ES-I3 (cell line): ENCODE data around the gene SESN1.

ENCODE experiments used
- H3K36me3 ChIP-seq: 2 replicates; pipeline ENCODE4 v1.6.1; 2013; ENCODE audit warnings: mild to moderate bottlenecking, low read length, control low read depth, moderate library complexity; ENCODE audit not compliant: insufficient read depth
- H3K4me1 ChIP-seq: 2 replicates; pipeline ENCODE4 v1.6.1; 2013; ENCODE audit warnings: mild to moderate bottlenecking, control low read depth, low read length; ENCODE audit not compliant: insufficient read depth
- H3K9ac ChIP-seq: 2 replicates; pipeline ENCODE4 v1.6.1; 2013; ENCODE audit warnings: low read depth, mild to moderate bottlenecking, low read length, moderate library complexity
- H3K9me3 ChIP-seq: 2 replicates; pipeline ENCODE4 v1.6.1; 2013; ENCODE audit warnings: mild to moderate bottlenecking, low read length, moderate library complexity; ENCODE audit not compliant: control insufficient read depth, insufficient read depth

The SESN1 gene

DNA sequence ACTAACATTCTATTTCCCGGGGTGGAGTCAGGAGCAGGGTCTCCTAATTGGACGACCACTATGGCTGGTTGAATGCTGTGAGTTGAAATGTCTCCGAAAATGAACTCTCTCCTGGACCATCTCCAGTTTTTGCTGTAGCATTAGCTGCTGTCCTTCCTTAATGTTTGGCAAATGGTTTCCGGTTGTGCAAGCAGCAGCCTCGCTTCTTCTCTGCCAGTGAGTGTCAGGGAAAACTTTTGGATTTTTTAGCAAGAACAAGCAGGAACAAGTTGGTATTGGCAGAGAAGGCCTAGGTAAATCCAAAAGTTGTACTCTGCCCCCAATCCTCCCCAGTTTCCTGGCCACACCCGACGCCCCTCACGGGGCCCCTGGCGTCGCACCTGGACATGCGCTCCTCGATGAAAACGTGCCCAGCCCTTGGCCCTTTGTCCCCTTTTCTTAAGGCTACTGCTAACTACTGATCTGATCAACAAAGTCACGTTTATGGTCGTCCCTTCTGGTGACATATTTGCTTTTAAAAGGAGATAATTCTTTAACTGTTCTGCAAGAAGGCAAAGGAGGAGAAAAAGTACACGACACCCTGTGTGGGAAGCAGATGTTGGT is 143.2 kb downstream of the SESN1 start:
- Histone ChIP-seq H3K4me1 (no peaks in the 10 kb centered on the region), H3K36me3 (no peaks in the 10 kb centered on the region)

DNA sequence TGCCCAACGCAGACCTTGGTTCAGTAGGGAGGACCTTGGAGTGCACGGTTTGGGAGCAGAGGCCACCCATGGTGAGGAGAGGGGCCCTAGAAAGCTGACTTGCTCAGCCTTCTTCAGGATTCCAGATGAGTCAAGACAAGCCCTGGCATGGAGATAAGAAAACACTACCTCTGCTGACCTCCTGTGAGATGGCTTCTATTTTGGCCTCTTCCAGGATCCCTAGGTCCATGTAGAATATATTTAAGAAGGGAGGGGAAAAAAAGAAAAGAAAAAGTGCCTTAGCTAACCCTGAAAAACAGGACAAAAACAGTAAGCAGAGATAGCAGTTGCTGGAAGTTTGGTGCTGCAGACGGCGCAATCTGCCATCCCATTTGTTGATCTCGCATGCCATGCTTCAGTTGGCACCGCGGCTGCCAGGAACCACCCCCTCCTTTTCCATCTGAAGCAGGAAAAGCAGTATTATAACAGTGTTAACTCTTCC is 146.4 kb downstream of the SESN1 start:
- Histone ChIP-seq H3K9me3 (no peaks in the 10 kb centered on the region), H3K36me3 (no peaks in the 10 kb centered on the region), H3K4me1 (peaks cover 13% of the 10 kb centered on the region; the same call in 1 of the 2 replicates), H3K9ac (no peak overlapping the region)

More for the DNA sequence above, 143.2 kb downstream of the SESN1 start:
- Histone ChIP-seq H3K9ac (no peak overlapping the region), H3K9me3 (no peaks in the 10 kb centered on the region)

DNA sequence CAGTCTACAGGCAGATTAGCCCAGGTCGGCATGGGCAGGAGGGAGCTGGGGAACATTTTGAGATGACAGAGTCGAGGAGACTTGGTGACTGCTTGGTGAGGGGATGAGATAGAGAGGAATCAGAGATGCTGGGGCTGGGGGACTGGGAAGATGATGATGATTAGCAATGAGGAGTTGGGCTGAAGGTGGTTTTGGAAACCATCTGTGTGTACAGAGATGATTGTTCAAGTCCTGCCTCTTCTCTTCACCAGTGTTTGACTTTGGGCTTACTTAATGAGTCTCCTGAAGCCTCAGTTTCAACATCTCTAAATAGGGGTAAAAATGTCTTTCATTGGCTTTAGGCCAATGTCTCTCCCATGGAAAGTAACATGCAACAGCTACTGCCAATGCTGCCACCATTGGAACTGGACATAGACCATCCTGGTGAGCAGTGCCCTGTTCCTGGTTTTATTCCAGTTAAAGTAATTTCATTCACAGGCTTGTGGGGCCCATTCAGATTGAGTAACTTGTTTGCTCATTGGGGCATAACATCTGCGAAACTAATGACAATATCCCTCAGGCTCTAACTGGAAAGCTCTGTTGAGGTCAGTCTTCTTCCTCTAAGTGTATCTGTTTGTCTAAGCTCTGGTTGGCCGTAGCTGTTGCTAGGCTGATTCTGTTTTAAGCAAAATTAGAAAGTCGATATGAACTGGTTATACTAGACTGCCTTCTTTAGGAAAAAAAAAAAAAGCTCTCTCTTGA is 147.4 kb downstream of the SESN1 start:
- Histone ChIP-seq H3K9ac (no peak overlapping the region), H3K9me3 (no peaks in the 10 kb centered on the region), H3K36me3 (no peaks in the 10 kb centered on the region), H3K4me1 (peaks cover 13% of the 10 kb centered on the region; the same call in 1 of the 2 replicates)

DNA sequence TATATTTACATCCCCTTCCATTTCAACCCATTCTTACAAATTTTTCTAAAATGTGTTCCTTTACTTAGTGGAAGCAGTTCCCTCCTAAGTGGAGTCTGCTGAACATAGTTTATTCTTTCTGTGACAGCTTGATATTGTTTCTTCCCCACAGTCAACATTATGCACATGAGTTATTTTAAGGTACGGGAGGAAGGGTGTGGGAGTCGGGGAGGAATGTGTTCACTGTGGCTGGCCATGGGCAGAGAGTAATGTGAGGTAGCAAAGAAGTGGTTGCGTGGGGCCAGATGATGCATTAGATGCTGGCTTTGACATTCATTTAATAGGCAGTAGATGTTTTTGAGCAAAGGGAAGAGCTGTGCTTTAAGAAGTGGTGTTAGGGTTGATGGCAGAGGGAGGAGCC is 148.0 kb downstream of the SESN1 start:
- no peak overlapping the region for H3K9ac ChIP-seq
- peaks cover 13% of the 10 kb centered on the region; the same call in 1 of the 2 replicates for H3K4me1 ChIP-seq
- H3K36me3 ChIP-seq = no peaks in the 10 kb centered on the region

DNA sequence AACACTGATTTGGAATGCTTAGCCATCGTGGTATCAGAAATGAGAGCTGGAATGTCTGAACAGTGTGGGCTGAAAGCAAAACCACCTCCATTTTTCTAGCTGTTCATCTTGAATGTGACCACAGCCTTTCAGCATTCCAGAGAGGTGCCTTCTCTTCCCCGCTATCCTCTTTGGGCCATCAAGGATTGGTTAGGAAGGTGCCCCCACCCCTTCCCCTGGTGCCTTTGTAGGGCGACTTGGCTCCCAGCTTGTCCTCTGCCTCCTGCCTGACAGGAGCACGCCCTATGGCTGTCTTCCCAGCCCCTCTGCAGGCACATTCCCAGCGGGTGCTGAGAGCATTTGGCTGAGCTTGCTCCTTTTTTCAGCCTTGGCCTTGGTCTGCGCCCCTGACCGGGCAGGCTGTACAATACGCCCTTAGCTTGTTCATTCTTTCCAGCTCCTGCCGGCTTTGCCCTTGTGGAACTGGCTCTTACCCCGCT is 148.9 kb downstream of the SESN1 start:
- no peaks in the 10 kb centered on the region for H3K36me3 ChIP-seq
- H3K9ac ChIP-seq = no peak overlapping the region
- H3K9me3 ChIP-seq = no peaks in the 10 kb centered on the region
- peaks cover 13% of the 10 kb centered on the region; the same call in 1 of the 2 replicates for H3K4me1 ChIP-seq

More for the DNA sequence above, 148.0 kb downstream of the SESN1 start:
- no peaks in the 10 kb centered on the region for H3K9me3 ChIP-seq

DNA sequence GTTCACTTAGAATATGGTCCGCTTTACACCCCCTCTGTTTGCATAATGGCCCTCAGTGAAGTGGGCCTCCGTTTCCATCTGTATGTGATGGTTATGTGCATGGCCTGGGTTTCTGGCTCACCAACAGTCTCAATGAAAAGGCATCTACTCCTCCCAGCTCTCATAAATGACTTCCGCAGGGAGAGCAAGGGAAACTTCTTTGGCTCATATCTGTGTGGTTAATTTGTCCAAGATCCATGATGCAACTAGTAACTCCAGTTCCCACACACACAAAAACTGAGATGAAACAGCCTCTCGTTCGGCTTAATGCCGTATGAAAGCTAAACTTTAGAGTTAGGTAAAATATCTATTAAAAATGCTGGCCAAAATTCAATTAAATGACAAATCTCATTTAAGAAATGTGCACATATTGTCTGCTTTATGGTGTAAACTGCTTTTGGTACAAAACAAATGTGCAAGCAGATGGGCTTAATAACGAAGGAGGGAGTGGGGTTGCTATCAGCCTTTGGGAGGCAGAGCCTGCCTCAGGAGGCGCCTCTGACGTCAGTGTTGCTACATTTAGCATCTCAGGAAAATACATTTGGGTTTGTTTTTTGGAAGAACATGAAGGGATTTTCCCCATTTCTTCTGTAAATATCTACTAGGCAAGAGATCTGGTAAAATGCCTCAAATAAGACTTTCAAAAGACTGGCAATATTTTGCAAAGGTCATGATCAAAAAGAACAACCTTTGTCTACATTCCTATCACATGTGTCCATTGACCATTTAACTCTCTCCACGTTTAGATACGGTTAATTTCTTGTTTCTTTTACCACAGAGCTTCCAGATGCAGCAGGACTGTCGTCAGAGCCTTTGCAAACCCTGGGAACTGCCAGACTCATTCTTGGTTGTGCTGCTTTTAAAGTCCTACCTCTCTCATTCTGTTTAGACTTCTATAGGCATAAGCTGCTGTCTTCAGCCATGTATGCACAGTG is 149.7 kb downstream of the SESN1 start:
- Histone ChIP-seq H3K9me3 (no peaks in the 10 kb centered on the region), H3K36me3 (no peaks in the 10 kb centered on the region), H3K9ac (no peak overlapping the region), H3K4me1 (peaks cover 13% of the 10 kb centered on the region; the same call in 1 of the 2 replicates)

DNA sequence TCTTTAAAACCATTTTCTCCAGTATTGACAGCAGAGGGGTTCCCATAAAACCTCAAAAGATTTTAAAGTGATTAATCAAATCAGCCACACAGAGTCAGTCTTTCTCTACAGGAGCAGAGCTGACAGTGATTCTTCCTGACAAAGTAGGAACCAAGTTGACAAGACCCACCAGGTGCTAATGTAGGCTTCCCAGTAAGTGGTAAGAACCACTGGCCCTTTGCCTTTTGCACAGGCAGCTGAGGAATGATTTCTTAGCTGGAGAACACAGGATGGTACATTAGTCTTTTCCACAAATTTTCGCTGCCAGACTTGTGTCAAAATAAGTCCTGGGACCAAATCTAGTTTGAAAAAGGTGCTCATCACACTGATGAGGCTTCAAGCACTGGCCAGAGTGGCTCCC is 150.6 kb downstream of the SESN1 start:
- no peaks in the 10 kb centered on the region for H3K9me3 ChIP-seq
- H3K4me1 ChIP-seq = peaks cover 13% of the 10 kb centered on the region; the same call in 1 of the 2 replicates
- no peak overlapping the region for H3K9ac ChIP-seq
- H3K36me3 ChIP-seq = no peaks in the 10 kb centered on the region

DNA sequence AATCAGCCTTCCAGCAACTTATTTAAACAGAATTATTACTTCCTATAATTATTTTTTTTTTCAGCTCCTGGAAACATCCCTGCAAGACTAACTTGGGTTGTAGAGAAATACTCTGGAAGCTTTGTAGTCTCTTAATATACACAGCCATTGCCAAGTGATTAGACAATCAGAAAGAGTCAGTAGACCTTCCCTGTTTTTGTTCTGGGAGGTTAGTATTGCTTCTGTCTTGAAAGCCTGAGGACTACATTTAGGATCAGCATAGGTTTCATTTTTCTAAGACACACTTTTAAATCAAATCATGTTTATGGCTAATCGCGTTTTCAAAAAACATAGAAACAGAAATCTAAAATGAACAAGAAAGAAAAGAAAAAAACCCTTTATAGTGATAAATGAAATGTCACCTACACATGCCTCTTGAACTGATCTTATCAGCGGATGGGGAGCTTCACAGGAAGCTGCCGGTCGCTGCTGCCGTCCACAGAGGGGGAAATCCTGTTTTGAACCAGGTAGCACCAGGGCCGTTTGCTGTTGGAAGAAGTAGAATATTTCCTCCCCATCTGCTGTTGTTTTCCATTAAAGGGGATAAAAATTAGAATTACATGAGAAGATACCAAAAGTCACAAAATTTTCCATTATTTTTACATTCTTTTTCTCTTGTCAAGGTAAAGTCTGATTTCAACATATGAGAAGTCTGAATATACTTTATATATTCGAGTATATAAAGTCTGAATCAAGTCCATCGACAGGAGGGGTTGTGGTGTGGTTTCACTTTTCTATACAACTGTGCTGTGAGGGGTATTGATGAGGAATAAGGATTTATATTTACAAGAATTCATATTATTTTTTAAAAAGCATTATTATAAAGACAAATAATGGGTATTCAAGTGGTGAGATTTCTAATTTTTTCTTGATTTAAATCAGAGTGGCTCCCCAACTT is 151.8 kb downstream of the SESN1 start:
- H3K36me3 ChIP-seq = no peaks in the 10 kb centered on the region
- no peak overlapping the region for H3K9ac ChIP-seq
- peaks cover 16% of the 10 kb centered on the region; the same call in 1 of the 2 replicates for H3K4me1 ChIP-seq
- no peaks in the 10 kb centered on the region for H3K9me3 ChIP-seq

DNA sequence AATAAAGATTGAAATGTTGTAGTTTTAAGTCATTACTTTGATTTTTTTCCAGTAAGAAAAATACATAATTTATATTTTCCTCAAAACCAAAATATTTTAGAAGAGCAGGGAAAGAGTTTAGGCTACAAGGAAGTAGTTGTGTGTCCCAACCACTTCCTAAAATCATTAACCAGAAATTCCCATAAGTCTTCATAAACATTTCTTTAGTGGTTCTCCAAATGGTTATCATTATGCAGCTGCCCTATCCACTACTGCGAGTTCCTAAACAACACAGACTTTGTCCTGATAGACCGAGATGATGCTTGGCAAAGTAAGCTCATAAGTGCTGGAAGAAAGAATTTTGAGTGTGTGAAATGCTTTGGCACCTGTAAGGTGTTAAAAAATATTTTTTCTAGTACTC is 152.8 kb downstream of the SESN1 start:
- Histone ChIP-seq H3K36me3 (no peaks in the 10 kb centered on the region), H3K9me3 (no peaks in the 10 kb centered on the region), H3K9ac (no peak overlapping the region), H3K4me1 (peaks cover 20% of the 10 kb centered on the region)

DNA sequence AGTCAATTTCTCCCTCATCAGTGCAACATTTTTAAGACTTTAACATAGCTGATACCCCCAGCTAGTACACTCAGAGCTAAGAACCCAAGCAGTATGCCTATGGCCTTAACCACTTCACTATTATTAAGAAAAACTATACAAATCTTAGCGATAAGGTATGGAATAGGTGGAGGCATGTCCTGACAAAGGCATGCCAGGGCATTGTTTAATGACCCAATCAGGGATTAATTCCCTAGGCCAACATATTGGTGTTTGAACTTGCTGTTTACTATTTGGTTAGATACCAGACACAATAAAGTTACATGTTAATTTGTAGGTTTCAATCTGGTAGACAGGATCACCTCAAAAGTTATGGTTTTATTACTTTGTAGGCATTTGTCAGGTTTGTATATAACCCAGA is 153.4 kb downstream of the SESN1 start:
- H3K4me1 ChIP-seq = peaks cover 26% of the 10 kb centered on the region
- no peak overlapping the region for H3K9ac ChIP-seq
- H3K9me3 ChIP-seq = no peaks in the 10 kb centered on the region
- no peaks in the 10 kb centered on the region for H3K36me3 ChIP-seq

DNA sequence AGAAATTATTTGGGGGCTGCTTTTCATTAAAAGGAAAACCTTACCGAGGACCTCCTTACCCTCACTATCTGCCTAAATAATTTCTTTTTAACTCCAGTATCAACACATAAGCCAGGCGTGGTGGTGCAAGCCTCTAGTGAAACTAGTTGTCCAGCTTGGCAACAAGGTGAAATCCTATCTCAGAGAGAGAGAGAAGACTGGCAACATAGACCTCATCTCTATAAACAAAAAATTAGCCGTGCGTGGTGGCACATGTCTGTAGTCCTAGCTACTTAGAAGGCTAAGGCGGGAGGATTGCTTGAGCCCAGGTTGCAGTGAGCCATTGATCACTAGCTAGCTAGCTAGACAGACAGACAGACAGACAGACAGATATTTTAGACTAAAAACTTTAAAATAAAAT is 153.9 kb downstream of the SESN1 start:
- H3K4me1 ChIP-seq = peaks cover 24% of the 10 kb centered on the region
- H3K9ac ChIP-seq = no peak overlapping the region
- no peaks in the 10 kb centered on the region for H3K36me3 ChIP-seq
- no peaks in the 10 kb centered on the region for H3K9me3 ChIP-seq

DNA sequence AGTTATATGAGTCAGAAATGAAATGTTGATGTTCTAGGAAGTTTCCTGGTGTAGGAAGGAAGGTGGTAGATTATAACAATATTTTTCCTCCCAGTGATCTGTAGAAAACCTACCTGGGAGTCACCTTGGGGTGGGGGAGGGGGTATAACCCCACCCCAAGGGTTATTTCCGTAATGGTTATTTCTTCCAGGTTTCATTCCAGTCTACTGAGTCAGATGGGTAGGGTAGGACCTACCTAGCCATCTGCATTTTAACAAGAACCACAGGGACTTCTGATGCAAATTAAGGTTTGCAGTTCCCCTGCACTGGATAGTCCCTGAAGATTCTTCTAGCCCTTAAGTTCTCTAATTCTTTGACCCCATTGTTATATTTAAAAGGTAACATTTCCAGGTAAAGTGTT is 157.5 kb downstream of the SESN1 start:
- no peaks in the 10 kb centered on the region for H3K9me3 ChIP-seq

More for the DNA sequence above, 157.5 kb downstream of the SESN1 start:
- H3K36me3 ChIP-seq = no peaks in the 10 kb centered on the region
- no peak overlapping the region for H3K9ac ChIP-seq
- H3K4me1 ChIP-seq = peaks cover 12% of the 10 kb centered on the region
